HEK293 (cell line): ENCODE data around the gene HOXC10.
A peak's percentile ranks its signal among the peaks of the same experiment; 100 is the strongest.

Experiments used
- BCL6B ChIP-seq: fragments of 450-650 bp; formaldehyde crosslinking; IDR thresholded peaks from 2 replicates; pipeline ENCODE4 v1.5.1; 2017; ENCODE audit warnings: missing biosample characterization, missing genetic modification characterization
- GFI1B ChIP-seq: fragments of 450-650 bp; formaldehyde crosslinking; IDR thresholded peaks from 2 replicates; pipeline ENCODE4 v1.5.1; 2016; ENCODE audit warnings: missing biosample characterization, missing genetic modification characterization
- PRDM10 ChIP-seq: fragments of 450-650 bp; formaldehyde crosslinking; IDR thresholded peaks from 2 replicates; pipeline ENCODE4 v1.5.1; 2016; ENCODE audit warnings: missing biosample characterization, missing genetic modification characterization
- PRDM2 ChIP-seq: fragments of 450-650 bp; formaldehyde crosslinking; IDR thresholded peaks from 2 replicates; pipeline ENCODE4 v1.5.1; 2016; ENCODE audit warnings: missing biosample characterization, missing genetic modification characterization, borderline replicate concordance
- SP2 ChIP-seq: fragments of 450-650 bp; formaldehyde crosslinking; IDR thresholded peaks from 2 replicates; pipeline ENCODE4 v1.5.1; 2016; ENCODE audit warnings: missing biosample characterization, missing genetic modification characterization
- TSHZ1 ChIP-seq: fragments of 450-650 bp; formaldehyde crosslinking; IDR thresholded peaks from 2 replicates; pipeline ENCODE4 v1.5.1; 2016; ENCODE audit warnings: missing biosample characterization, missing genetic modification characterization, borderline replicate concordance
- ZBTB44 ChIP-seq: fragments of 450-650 bp; IDR thresholded peaks from 2 replicates; pipeline ENCODE4 v1.5.1; 2018; ENCODE audit warnings: missing biosample characterization, mild to moderate bottlenecking, missing genetic modification characterization
- ZFP69B ChIP-seq: fragments of 450-650 bp; formaldehyde crosslinking; IDR thresholded peaks from 2 replicates; pipeline ENCODE4 v1.5.1; 2016; ENCODE audit warnings: missing biosample characterization, missing genetic modification characterization
- ZNF157 ChIP-seq: fragments of 450-650 bp; formaldehyde crosslinking; IDR thresholded peaks from 2 replicates; pipeline ENCODE4 v1.5.1; 2016; ENCODE audit warnings: missing biosample characterization, missing genetic modification characterization
- ZNF175 ChIP-seq: fragments of 450-650 bp; formaldehyde crosslinking; IDR thresholded peaks from 2 replicates; pipeline ENCODE4 v1.5.1; 2016; ENCODE audit warnings: missing biosample characterization, missing genetic modification characterization
- ZNF280D ChIP-seq: fragments of 450-650 bp; formaldehyde crosslinking; IDR thresholded peaks from 2 replicates; pipeline ENCODE4 v1.5.1; 2016; ENCODE audit warnings: missing biosample characterization, missing genetic modification characterization
- ZNF416 ChIP-seq: fragments of 450-650 bp; formaldehyde crosslinking; IDR thresholded peaks from 2 replicates; pipeline ENCODE4 v1.5.1; 2016; ENCODE audit warnings: missing biosample characterization, missing genetic modification characterization
- ZNF488 ChIP-seq: fragments of 450-650 bp; formaldehyde crosslinking; IDR thresholded peaks from 2 replicates; pipeline ENCODE4 v1.5.1; 2016; ENCODE audit warnings: missing biosample characterization, missing genetic modification characterization
- ZNF621 ChIP-seq: fragments of 450-650 bp; formaldehyde crosslinking; IDR thresholded peaks from 2 replicates; pipeline ENCODE4 v1.5.1; 2017; ENCODE audit warnings: missing biosample characterization, missing genetic modification characterization
- ZNF701 ChIP-seq: fragments of 450-650 bp; formaldehyde crosslinking; IDR thresholded peaks from 2 replicates; pipeline ENCODE4 v1.5.1; 2016; ENCODE audit warnings: missing biosample characterization, missing genetic modification characterization
- ZNF830 ChIP-seq: fragments of 450-650 bp; IDR thresholded peaks from 2 replicates; pipeline ENCODE4 v1.5.0; 2018; ENCODE audit warnings: missing biosample characterization, missing genetic modification characterization, low read depth, mild to moderate bottlenecking, moderate library complexity
- ZNF837 ChIP-seq: fragments of 450-650 bp; formaldehyde crosslinking; IDR thresholded peaks from 2 replicates; pipeline ENCODE4 v1.5.1; 2016; ENCODE audit warnings: missing biosample characterization, missing genetic modification characterization
- ZXDB ChIP-seq: fragments of 450-650 bp; formaldehyde crosslinking; IDR thresholded peaks from 2 replicates; pipeline ENCODE4 v1.5.1; 2016; ENCODE audit warnings: missing biosample characterization, missing genetic modification characterization

Gene HOXC10

GRCh38 chr12:54017878-54018467, 33.0 kb downstream of the HOXC10 start (continued):
- TF ChIP-seq ZNF416 (tag by site-specific recombination) (no peak), ZBTB44 (tag by site-specific recombination) (peak; percentile 62), ZNF175 (tag by site-specific recombination) (no peak), ZNF488 (tag by site-specific recombination) (no peak), GFI1B (tag by site-specific recombination) (no peak), ZNF837 (tag by site-specific recombination) (no peak), ZNF830 (tag by site-specific recombination) (no peak), BCL6B (tag by site-specific recombination) (no peak), ZNF157 (no peak), ZNF701 (no peak), PRDM2 (no peak; the same call in 1 of the 2 replicates), ZNF280D (tag by site-specific recombination) (0 out of 2 replicates have a peak, but pooled peaks have one; percentile 68), PRDM10 (tag by site-specific recombination) (peak; percentile 86), TSHZ1 (peak; percentile 56), ZNF621 (no peak), ZXDB (peak; percentile 89), ZFP69B (tag by site-specific recombination) (no peak), SP2 (peak; percentile 91)
